ENCODE results near the gene ROBO4.

GRCh38 chr11:124915541-124916369 is 18.1 kb upstream of the ROBO4 start:
- TF ChIP-seq EZH2 (IDR thresholded peaks at IDR 0.05; ENCODE audit: insufficient read depth, poor library complexity, severe bottlenecking), result no peak
- no peak for TF ChIP-seq EZH2phosphoT487 (IDR thresholded peaks at IDR 0.05; ENCODE audit: insufficient read depth, low read depth)
